Neutrophil (primary cell): ENCODE measurements around the gene RASSF1.

ENCODE experiments used
- H3K27ac ChIP-seq: fragments of 200-600 bp; sonication (generic); 2 replicates; pipeline ENCODE4 v1.5.1; 2016; ENCODE audit warnings: mild to moderate bottlenecking, moderate library complexity
- H3K27me3 ChIP-seq: fragments of 200-600 bp; sonication (generic); 2 replicates; pipeline ENCODE4 v1.6.0; 2016; ENCODE audit warnings: mild to moderate bottlenecking
- H3K36me3 ChIP-seq: fragments of 200-600 bp; sonication (generic); 2 replicates; pipeline ENCODE4 v1.5.1; 2017
- H3K4me1 ChIP-seq, 2 experiments: fragments of 200-600 bp in 1 of 2; sonication (generic) in 1 of 2; 1 replicate in 1 of 2; 2 replicates in 1 of 2; pipeline versions ENCODE4 v1.5.1 to v1.6.1; 2013 to 2016; ENCODE audit warnings: low read depth in 1 of 2, low read length in 1 of 2, mild to moderate bottlenecking in 1 of 2, moderate library complexity in 1 of 2; ENCODE audit not compliant: control insufficient read depth in 1 of 2, insufficient read depth in 1 of 2
- H3K4me3 ChIP-seq, 2 experiments: fragments of 200-600 bp in 1 of 2; sonication (generic) in 1 of 2; 1 replicate in 1 of 2; 2 replicates in 1 of 2; pipeline ENCODE4 v1.5.1; 2013 to 2016; ENCODE audit warnings: low read depth in 1 of 2, low read length in 1 of 2, mild to moderate bottlenecking in 1 of 2, moderate library complexity in 1 of 2
- H3K9me3 ChIP-seq: fragments of 200-600 bp; sonication (generic); 2 replicates; pipeline ENCODE4 v1.5.1; 2016
- CTCF ChIP-seq: fragments of 200-600 bp; sonication (generic); IDR thresholded peaks from 2 replicates; pipeline ENCODE4 v1.5.1; 2016; ENCODE audit warnings: antibody characterized with exemption

The RASSF1 gene

DNA sequence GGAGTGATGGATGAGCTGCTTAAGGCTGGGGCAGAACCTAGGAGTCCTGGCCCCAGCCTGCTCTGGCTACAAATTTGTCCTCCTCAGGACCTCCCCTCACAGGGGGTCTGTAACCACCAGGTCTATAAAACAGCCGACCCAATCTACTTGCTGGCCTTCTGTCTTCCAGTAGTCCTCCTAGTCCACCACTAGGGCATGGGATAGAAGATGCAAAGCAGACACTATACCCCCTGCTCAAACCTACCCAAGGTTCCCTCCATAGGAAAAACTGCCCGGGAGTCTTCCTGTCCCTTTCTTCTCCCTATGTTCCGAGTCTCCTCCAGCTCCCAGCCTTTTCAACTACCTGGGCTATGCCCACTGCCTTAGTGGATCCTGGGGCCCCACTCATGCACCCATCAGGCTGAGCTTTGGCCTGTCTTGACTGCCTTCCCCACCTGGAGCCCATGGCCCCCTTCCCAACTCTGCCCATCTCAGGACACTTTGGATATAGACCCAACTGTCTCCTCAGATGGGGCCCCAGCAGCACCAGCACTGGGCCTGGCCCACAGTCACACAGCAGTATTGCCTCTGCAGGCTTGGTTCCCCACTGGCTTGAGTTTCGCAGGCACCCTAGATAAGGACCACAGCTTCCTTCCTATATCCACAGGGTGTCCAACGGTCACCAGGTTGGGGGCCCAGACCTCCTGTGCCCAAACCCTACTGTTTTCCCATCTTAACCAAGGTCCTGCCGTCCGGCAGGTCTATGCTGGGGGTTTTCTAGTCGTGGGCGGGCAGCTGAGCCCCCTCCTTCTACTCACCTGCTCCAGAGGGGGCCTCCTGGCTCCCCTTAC, 42.5 kb downstream of the RASSF1 start:
- H3K4me3 ChIP-seq = peak overlapping the region; percentile 72 to 80
- no peaks in the 10 kb centered on the region for H3K9me3 ChIP-seq
- peak overlapping the region; percentile 97 for H3K27ac ChIP-seq
- no peak for TF ChIP-seq CTCF
- H3K27me3 ChIP-seq = no peaks in the 10 kb centered on the region
- H3K4me1 ChIP-seq = peaks cover 37 to 40% of the 10 kb centered on the region in 2 experiments
- H3K36me3 ChIP-seq = no peaks in the 10 kb centered on the region

GRCh38 chr3:50297384-50297775, 43.3 kb downstream of the RASSF1 start:
- peaks cover 42 to 47% of the 10 kb centered on the region in 2 experiments for H3K4me1 ChIP-seq
- peak overlapping the region; percentile 97 for H3K27ac ChIP-seq
- no peak overlapping the region for H3K4me3 ChIP-seq
- H3K27me3 ChIP-seq = no peaks in the 10 kb centered on the region
- H3K9me3 ChIP-seq = no peaks in the 10 kb centered on the region
- no peaks in the 10 kb centered on the region for H3K36me3 ChIP-seq
- TF ChIP-seq CTCF = no peak

DNA sequence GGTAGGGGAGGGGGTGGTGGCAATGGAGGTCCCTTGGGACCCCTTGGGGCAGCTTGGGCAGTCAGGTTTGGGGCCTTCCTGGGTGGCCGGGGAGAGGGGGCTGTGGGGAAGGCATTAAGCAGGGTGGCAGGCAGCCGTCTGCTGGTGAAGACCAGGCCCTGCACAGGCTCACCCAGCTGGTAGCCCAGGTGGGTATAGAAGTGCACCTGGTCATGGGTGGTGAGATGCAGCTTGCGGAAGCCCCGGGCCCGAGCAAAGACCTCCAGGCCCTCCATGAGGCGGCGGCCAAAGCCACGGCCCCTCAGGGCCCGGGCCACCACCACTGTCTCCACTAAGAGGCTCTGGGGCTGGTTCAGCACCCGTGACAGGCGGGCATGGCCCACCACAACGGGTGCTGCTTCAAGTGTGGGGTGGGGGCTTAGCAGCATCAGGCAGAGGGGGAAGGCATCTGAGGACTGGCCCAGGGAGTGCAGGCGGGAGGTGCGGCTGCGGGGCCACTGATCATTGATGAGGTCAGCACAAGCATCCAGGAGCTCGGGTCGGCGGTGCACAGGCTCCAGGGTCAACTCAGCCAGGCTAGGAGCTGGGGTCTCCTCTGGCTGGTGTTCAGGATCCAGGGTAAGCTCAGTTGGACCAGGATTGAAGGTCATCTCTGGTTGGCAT, 43.8 kb downstream of the RASSF1 start:
- peak overlapping the region; percentile 97 for H3K27ac ChIP-seq
- no peak overlapping the region for H3K4me3 ChIP-seq
- H3K27me3 ChIP-seq = no peaks in the 10 kb centered on the region

DNA sequence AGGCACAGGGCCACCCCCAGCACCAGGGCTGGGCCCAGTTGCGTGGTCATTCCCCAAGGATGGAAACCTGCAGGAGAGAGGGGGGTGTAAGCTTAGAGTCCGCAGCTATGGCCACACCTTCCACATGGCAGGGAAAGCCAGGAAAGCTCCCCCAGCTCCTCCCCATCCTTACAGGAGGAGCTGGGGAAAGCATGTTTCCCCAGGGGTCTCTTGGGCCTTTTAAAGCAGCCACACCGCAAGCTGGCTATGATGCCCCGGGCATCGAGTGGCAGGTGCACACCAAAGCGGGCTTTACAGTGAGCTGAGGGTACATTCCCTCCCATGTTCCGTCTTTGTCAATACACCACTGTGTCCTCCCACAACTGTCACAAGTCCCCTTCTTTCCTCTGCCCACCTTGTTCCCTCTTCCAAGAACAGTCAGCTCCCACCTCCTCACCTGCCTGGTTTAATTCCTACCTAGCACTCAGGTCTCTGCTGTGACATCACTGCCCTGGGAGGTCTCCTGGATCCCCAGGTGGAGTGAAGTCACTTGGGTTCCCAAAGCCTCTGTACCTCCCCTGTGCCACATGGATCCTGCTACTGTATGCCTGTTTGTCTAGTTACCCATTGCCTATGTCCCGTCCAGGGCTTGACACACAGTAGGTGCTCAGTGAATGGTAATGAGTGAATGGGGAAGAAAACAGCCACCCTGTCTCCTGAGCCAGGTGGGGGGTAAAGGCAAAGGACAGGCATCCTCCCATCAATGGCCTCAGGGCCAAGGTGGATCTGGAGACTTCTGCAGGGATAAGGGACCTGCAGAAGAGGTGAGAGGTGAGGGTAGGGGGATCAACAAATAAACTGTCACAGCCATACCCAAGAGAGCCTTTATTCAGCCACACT, 44.8 kb downstream of the RASSF1 start:
- Histone ChIP-seq H3K4me3 (no peak overlapping the region), H3K4me1 (peaks cover 48 to 54% of the 10 kb centered on the region in 2 experiments), H3K36me3 (no peaks in the 10 kb centered on the region), H3K9me3 (no peaks in the 10 kb centered on the region), H3K27ac (peak overlapping the region; percentile 25), H3K27me3 (no peaks in the 10 kb centered on the region)
- no peak for TF ChIP-seq CTCF

More for the DNA sequence above, 43.8 kb downstream of the RASSF1 start:
- no peak for TF ChIP-seq CTCF
- Histone ChIP-seq H3K36me3 (no peaks in the 10 kb centered on the region), H3K4me1 (peaks cover 45 to 52% of the 10 kb centered on the region in 2 experiments), H3K9me3 (no peaks in the 10 kb centered on the region)
